Neural cell (in vitro differentiated cells): Measurements from ENCODE around the gene KREMEN1. TPM values are rescaled to one million over a fixed set of nuclear protein-coding genes. Genes with fewer than 3 reads are reported as not detected.
"Not testable (repeated sequence)": the region's sequence is repeated elsewhere in the genome, so short reads cannot be mapped to it uniquely, and the experiment has no call there.

Source experiments
- H2AFZ ChIP-seq: fragments of 200-600, 300-800 bp; sonication (generic), shearing (Covaris generic); 2 replicates; pipeline ENCODE4 v1.6.0; 2014; ENCODE audit warnings: low read depth, mild to moderate bottlenecking, antibody characterized with exemption, low read length, moderate library complexity
- H3F3A ChIP-seq: fragments of 200-600 bp; shearing (Covaris generic); 2 replicates; pipeline ENCODE4 v1.6.1; 2016; ENCODE audit warnings: mild to moderate bottlenecking, moderate library complexity, mixed read lengths, antibody characterized with exemption, low read length; ENCODE audit not compliant: insufficient read depth, poor library complexity, severe bottlenecking
- H3K27ac ChIP-seq: fragments of 200-600, 300-800 bp; sonication (generic), shearing (Covaris generic); 2 replicates; pipeline ENCODE4 v1.5.1; 2014; ENCODE audit warnings: mild to moderate bottlenecking, low read length, moderate library complexity
- H3K27me3 ChIP-seq: fragments of 300-800, 200-600 bp; sonication (generic), shearing (Covaris generic); 2 replicates; pipeline ENCODE4 v1.6.0; 2014; ENCODE audit warnings: mild to moderate bottlenecking, low read depth, low read length, moderate library complexity; ENCODE audit not compliant: insufficient read depth
- H3K36me3 ChIP-seq: fragments of 300-800, 200-600 bp; sonication (generic), shearing (Covaris generic); 2 replicates; pipeline ENCODE4 v1.5.1; 2014; ENCODE audit warnings: mild to moderate bottlenecking, antibody characterized with exemption, low read length, moderate library complexity; ENCODE audit not compliant: insufficient read depth
- H3K4me2 ChIP-seq: fragments of 300-800, 200-600 bp; sonication (generic), shearing (Covaris generic); 2 replicates; pipeline ENCODE4 v1.6.0; 2014; ENCODE audit warnings: mild to moderate bottlenecking, low read length
- H3K4me3 ChIP-seq: fragments of 300-800, 200-600 bp; sonication (generic), shearing (Covaris generic); 2 replicates; pipeline ENCODE4 v1.5.1; 2014; ENCODE audit warnings: mild to moderate bottlenecking, low read length, moderate library complexity
- H3K79me2 ChIP-seq: fragments of 200-600 bp; shearing (Covaris generic); replicated peaks from 2 replicates; pipeline ENCODE4 v1.6.0; 2014; ENCODE audit warnings: mild to moderate bottlenecking, low read length, moderate library complexity; ENCODE audit not compliant: insufficient read depth
- H3K9ac ChIP-seq: fragments of 300-800, 200-600 bp; sonication (generic), shearing (Covaris generic); 2 replicates; pipeline ENCODE4 v1.6.1; 2016; ENCODE audit warnings: mild to moderate bottlenecking, low read length, mixed read lengths
- H3K9me2 ChIP-seq: fragments of 200-600 bp; shearing (Covaris generic); 2 replicates; pipeline ENCODE4 v1.6.1; 2016; ENCODE audit warnings: mild to moderate bottlenecking, low read length, mixed read lengths; ENCODE audit not compliant: insufficient read depth
- H3K9me3 ChIP-seq: fragments of 200-600, 300-800 bp; sonication (generic), shearing (Covaris generic); 2 replicates; pipeline ENCODE4 v1.6.1; 2016; ENCODE audit warnings: mild to moderate bottlenecking, mixed run types, low read length, moderate library complexity, mixed read lengths
- H4K20me1 ChIP-seq: fragments of 200-600 bp; shearing (Covaris generic); 2 replicates; pipeline ENCODE4 v1.6.1; 2016; ENCODE audit warnings: mild to moderate bottlenecking, mixed run types; ENCODE audit not compliant: insufficient read depth
- EP300 ChIP-seq: fragments of 450-650 bp; conservative IDR thresholded peaks from 2 replicates; pipeline ENCODE4 v1.6.1; 2014; ENCODE audit warnings: antibody characterized with exemption, mild to moderate bottlenecking, moderate library complexity; ENCODE audit not compliant: poor library complexity, severe bottlenecking
- EZH2 ChIP-seq: fragments of 200-600, 300-800 bp; shearing (Covaris generic), sonication (generic); IDR thresholded peaks from 2 replicates; pipeline ENCODE4 v1.6.1; 2014; ENCODE audit warnings: antibody characterized with exemption, low read length, borderline replicate concordance, mild to moderate bottlenecking; ENCODE audit not compliant: insufficient read depth, poor library complexity, severe bottlenecking
- MXI1 ChIP-seq: fragments of 450-650 bp; conservative IDR thresholded peaks from 2 replicates; pipeline ENCODE4 v1.6.1; 2014; ENCODE audit warnings: antibody characterized with exemption, mild to moderate bottlenecking; ENCODE audit not compliant: poor library complexity, severe bottlenecking
- POLR2AphosphoS5 ChIP-seq: IDR thresholded peaks from 2 replicates; pipeline ENCODE4 v1.6.1; 2012
- RAD21 ChIP-seq: fragments of 450-650 bp; conservative IDR thresholded peaks from 2 replicates; pipeline ENCODE4 v1.6.1; 2014; ENCODE audit warnings: antibody characterized with exemption, mild to moderate bottlenecking, moderate library complexity
- SMC3 ChIP-seq: fragments of 450-650 bp; conservative IDR thresholded peaks from 2 replicates; pipeline ENCODE4 v1.6.1; 2014; ENCODE audit warnings: antibody characterized with exemption, mild to moderate bottlenecking, moderate library complexity; ENCODE audit not compliant: poor library complexity
- TAF1 ChIP-seq: IDR thresholded peaks from 2 replicates; pipeline ENCODE4 v1.6.1; 2012; ENCODE audit warnings: low read depth
- polyA plus RNA-seq: library from polyadenylated mRNA; depleted of rRNA; stranded (reverse); fragments of >200 nt; gene quantifications from 2 replicates; pipeline ENCODE4 v1.2.3, GENCODE V29; 2014
- TF ChIP-seq, protein P1 (sequence below): IDR thresholded peaks from 2 replicates; pipeline ENCODE4 v1.6.1; 2012; ENCODE audit warnings: borderline replicate concordance
- TF ChIP-seq, protein P2 (sequence below): fragments of 450-650 bp; IDR thresholded peaks from 2 replicates; pipeline ENCODE4 v1.5.1; 2014; ENCODE audit warnings: antibody characterized with exemption, mild to moderate bottlenecking, moderate library complexity; ENCODE audit not compliant: poor library complexity, severe bottlenecking

Gene KREMEN1
- polyA plus RNA-seq, 1 donor from 2014 or later = 3.3 TPM

DNA sequence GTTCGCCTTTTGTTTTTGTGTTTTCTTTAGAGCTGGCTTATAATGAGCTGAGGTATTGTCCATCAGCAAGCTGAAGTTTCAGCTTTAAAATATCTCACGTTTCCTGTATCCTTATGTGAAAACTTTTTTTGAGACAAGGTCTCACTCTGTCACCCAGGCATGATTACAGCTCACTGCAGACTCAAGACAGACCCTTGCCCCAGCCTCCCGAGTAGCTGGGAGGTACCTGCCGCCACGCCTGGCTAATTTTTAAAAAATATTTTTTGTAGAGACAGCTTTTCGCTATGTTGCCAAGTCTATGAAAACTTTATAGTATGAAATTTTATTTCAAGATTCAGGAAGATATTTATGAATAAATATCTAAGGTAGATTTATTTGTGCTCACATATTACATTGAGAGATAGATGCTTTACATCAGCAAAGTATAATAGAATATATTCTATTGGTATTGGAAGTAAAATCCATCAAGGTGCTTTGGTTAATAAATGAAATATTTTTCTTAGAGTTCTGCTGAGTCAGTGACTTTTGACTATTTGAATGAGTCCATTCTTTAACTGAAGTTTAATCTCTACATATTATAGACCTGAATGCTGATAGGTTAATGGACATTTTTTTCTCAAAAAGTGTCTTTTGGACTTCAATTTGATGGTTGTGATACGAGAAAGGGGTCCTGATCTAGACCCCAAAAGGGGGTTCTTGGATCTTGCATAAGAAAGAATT is 10.2 kb downstream of the KREMEN1 start:
- Histone ChIP-seq H3K27ac (no peak overlapping the region), H3K4me2 (no peak overlapping the region), H3K4me3 (no peak overlapping the region), H3K36me3 (no peaks in the 10 kb centered on the region), H3K9ac (no peak overlapping the region), H3F3A (no peaks in the 10 kb centered on the region), H3K9me2 (no peaks in the 10 kb centered on the region), H3K79me2 (no peaks in the 10 kb centered on the region), H3K9me3 (no peaks in the 10 kb centered on the region), H3K27me3 (no peaks in the 10 kb centered on the region), H4K20me1 (no peaks in the 10 kb centered on the region), H2AFZ (no peak overlapping the region)
- TF ChIP-seq EZH2 (no peak), POLR2AphosphoS5 (no peak), EP300 (no peak), RAD21 (no peak), MXI1 (no peak), SMC3 (no peak), TAF1 (no peak)
- TF ChIP-seq, protein P1, sequence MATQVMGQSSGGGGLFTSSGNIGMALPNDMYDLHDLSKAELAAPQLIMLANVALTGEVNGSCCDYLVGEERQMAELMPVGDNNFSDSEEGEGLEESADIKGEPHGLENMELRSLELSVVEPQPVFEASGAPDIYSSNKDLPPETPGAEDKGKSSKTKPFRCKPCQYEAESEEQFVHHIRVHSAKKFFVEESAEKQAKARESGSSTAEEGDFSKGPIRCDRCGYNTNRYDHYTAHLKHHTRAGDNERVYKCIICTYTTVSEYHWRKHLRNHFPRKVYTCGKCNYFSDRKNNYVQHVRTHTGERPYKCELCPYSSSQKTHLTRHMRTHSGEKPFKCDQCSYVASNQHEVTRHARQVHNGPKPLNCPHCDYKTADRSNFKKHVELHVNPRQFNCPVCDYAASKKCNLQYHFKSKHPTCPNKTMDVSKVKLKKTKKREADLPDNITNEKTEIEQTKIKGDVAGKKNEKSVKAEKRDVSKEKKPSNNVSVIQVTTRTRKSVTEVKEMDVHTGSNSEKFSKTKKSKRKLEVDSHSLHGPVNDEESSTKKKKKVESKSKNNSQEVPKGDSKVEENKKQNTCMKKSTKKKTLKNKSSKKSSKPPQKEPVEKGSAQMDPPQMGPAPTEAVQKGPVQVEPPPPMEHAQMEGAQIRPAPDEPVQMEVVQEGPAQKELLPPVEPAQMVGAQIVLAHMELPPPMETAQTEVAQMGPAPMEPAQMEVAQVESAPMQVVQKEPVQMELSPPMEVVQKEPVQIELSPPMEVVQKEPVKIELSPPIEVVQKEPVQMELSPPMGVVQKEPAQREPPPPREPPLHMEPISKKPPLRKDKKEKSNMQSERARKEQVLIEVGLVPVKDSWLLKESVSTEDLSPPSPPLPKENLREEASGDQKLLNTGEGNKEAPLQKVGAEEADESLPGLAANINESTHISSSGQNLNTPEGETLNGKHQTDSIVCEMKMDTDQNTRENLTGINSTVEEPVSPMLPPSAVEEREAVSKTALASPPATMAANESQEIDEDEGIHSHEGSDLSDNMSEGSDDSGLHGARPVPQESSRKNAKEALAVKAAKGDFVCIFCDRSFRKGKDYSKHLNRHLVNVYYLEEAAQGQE = no peak
- TF ChIP-seq, protein P2, sequence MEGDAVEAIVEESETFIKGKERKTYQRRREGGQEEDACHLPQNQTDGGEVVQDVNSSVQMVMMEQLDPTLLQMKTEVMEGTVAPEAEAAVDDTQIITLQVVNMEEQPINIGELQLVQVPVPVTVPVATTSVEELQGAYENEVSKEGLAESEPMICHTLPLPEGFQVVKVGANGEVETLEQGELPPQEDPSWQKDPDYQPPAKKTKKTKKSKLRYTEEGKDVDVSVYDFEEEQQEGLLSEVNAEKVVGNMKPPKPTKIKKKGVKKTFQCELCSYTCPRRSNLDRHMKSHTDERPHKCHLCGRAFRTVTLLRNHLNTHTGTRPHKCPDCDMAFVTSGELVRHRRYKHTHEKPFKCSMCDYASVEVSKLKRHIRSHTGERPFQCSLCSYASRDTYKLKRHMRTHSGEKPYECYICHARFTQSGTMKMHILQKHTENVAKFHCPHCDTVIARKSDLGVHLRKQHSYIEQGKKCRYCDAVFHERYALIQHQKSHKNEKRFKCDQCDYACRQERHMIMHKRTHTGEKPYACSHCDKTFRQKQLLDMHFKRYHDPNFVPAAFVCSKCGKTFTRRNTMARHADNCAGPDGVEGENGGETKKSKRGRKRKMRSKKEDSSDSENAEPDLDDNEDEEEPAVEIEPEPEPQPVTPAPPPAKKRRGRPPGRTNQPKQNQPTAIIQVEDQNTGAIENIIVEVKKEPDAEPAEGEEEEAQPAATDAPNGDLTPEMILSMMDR = no peak

DNA sequence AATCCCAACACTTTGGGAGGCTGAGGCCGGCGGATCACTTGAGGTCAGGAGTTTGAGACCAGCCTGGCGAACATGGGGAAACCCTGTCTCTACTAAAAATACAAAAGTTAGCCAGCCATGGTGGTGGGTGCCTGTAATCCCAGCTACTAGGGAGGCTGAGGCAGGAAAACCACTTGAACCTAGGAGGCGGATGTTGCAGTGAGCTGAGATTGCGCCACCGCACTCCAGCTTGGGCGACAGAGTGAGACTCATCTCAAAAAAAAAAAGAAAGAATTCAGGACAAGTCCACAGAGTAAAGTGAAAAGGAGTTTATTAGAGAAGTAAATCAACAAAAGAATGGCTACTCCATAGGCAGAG is 10.7 kb downstream of the KREMEN1 start:
- H2AFZ ChIP-seq, H3K27me3 ChIP-seq, H3K9me3 ChIP-seq, H3K27ac ChIP-seq, H4K20me1 ChIP-seq, H3K79me2 ChIP-seq, H3K4me3 ChIP-seq, H3F3A ChIP-seq, H3K4me2 ChIP-seq, H3K9ac ChIP-seq, H3K9me2 ChIP-seq, H3K36me3 ChIP-seq: not testable (repeated sequence)
